H1 (cell line): ENCODE results near the gene HES4. TPM values are rescaled to one million over a fixed set of nuclear protein-coding genes. Genes with fewer than 3 reads are reported as not detected.

Experiments
- BCL11A ChIP-seq, 2 experiments: IDR thresholded peaks; one replicate each; pipeline ENCODE4 v1.6.1; 2011; ENCODE audit warnings: low read depth in 2 of 2, low read length in 2 of 2, mild to moderate bottlenecking in 2 of 2
- CBX5 ChIP-seq: fragments of 300-800, 300-1000 bp; sonication (generic); IDR thresholded peaks from 2 replicates; pipeline ENCODE4 v1.7.1; 2016; ENCODE audit warnings: antibody characterized with exemption, low read length, low read depth
- CHD1 ChIP-seq: IDR thresholded peaks from 2 replicates; pipeline ENCODE4 v1.6.1; 2012; ENCODE audit warnings: low read depth, low read length, improper control_type of control experiment
- KDM5A ChIP-seq: fragments of 200-600 bp; IDR thresholded peaks from 2 replicates; pipeline ENCODE4 v1.7.1; 2012; ENCODE audit warnings: mild to moderate bottlenecking, low read length, inconsistent platforms, mixed read lengths
- TCF12 ChIP-seq: IDR thresholded peaks from 2 replicates; pipeline ENCODE4 v1.6.1; 2011; ENCODE audit warnings: low read depth, mild to moderate bottlenecking, low read length
- YY1 ChIP-seq: IDR thresholded peaks from 2 replicates; pipeline ENCODE4 v1.6.1; 2011; ENCODE audit warnings: low read depth, mild to moderate bottlenecking, low read length
- polyA plus RNA-seq, 7 experiments: library from polyadenylated mRNA; depleted of rRNA in 3 of 7; stranded (reverse) in 5 of 7; unstranded in 2 of 7; fragments of >200 nt in 5 of 7; fragments of 200-250 nt in 2 of 7; gene quantifications; 1 replicate in 5 of 7; 2 replicates in 1 of 7; 4 replicates in 1 of 7; pipeline versions ENCODE4 v1.2.1 to v1.2.3, GENCODE V29; 2011 to 2013; ENCODE audit warnings: missing spikeins in 2 of 7, mixed read lengths in 2 of 7
- total RNA-seq: library from RNA; stranded (reverse); fragmentation: NEBNext Ultra II Directional; extraction: Animal tissue kit (Norgen Biotek cat#: 25700); gene quantifications from 2 replicates; pipeline ENCODE4 v1.2.1, GENCODE V29; 2021
- TF ChIP-seq, protein P1 (sequence below): IDR thresholded peaks from 2 replicates; pipeline ENCODE4 v1.6.1; 2012; ENCODE audit warnings: low read length, inconsistent platforms
- TF ChIP-seq, protein P2 (sequence below): IDR thresholded peaks from 2 replicates; pipeline ENCODE4 v1.6.1; 2011; ENCODE audit warnings: low read depth, mild to moderate bottlenecking, low read length; ENCODE audit not compliant: insufficient read depth

HES4 gene
- total and polyA plus RNA-seq, 2 of the 8 experiments (the other 6 are each of a cell fraction or from before 2014, with no cell fraction given): 2.8 to 3.5 TPM

DNA sequence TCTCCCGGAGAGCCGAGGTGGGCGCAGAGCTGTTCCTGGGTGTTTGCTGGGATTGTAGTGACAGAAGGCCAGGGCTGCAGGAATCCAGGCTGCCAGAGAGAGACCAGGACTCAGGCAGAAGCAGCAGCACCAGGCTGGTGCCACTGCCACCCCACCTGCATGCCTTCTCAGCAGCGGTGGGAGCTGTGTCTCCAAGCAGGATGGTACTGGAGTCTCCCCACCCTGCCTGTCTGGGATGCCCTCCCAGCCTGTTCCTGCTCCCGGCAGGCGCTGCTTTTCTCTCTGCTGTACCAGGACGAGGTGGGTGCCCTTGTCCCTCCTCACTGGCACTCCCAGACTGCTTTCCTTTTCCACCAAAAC, 4.5 kb upstream of the HES4 start (continued):
- TF ChIP-seq, protein P1, sequence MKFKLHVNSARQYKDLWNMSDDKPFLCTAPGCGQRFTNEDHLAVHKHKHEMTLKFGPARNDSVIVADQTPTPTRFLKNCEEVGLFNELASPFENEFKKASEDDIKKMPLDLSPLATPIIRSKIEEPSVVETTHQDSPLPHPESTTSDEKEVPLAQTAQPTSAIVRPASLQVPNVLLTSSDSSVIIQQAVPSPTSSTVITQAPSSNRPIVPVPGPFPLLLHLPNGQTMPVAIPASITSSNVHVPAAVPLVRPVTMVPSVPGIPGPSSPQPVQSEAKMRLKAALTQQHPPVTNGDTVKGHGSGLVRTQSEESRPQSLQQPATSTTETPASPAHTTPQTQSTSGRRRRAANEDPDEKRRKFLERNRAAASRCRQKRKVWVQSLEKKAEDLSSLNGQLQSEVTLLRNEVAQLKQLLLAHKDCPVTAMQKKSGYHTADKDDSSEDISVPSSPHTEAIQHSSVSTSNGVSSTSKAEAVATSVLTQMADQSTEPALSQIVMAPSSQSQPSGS: no peak
- TF ChIP-seq CBX5: no peak
- no peak for TF ChIP-seq CHD1
- TF ChIP-seq YY1: no peak
- TF ChIP-seq, protein P2, sequence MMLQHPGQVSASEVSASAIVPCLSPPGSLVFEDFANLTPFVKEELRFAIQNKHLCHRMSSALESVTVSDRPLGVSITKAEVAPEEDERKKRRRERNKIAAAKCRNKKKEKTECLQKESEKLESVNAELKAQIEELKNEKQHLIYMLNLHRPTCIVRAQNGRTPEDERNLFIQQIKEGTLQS: no peak
- no peak for TF ChIP-seq TCF12
- no peak for TF ChIP-seq BCL11A (IDR thresholded peaks at IDR 0.05; ENCODE audit: low read depth in 2 of 2, low read length in 2 of 2)
- no peak for TF ChIP-seq KDM5A
